Vagina (tissue), 2 donors: ENCODE measurements around the gene CPLX3.

Source experiments
- CTCF ChIP-seq, 3 experiments: fragments of 450-650 bp in 2 of 3; fragments of 200-600 bp in 1 of 3; sonication (generic) in 1 of 3; IDR thresholded peaks; one replicate each; pipeline ENCODE4 v1.5.1; 2017 to 2019; ENCODE audit warnings: antibody characterized with exemption in 3 of 3, mild to moderate bottlenecking in 2 of 3, moderate library complexity in 2 of 3
- POLR2A ChIP-seq, 2 donors: fragments of 450-650 bp; IDR thresholded peaks; one replicate each; pipeline ENCODE4 v1.6.1; 2017; ENCODE audit warnings: antibody characterized with exemption in 2 of 2, mild to moderate bottlenecking in 2 of 2, moderate library complexity in 2 of 2
- POLR2AphosphoS5 ChIP-seq, 2 donors: sonication (generic); formaldehyde crosslinking; IDR thresholded peaks; one replicate each; pipeline ENCODE4 v1.9.0; 2017; ENCODE audit warnings: antibody characterized with exemption in 2 of 2, mild to moderate bottlenecking in 2 of 2, low read depth in 1 of 2; ENCODE audit not compliant: insufficient read depth in 1 of 2

GRCh38 chr15:74828835-74829234 lies 2.4 kb downstream of the CPLX3 start:
- TF ChIP-seq POLR2A (IDR thresholded peaks at IDR 0.05) (no peak), CTCF (IDR thresholded peaks at IDR 0.05) (no peak), POLR2AphosphoS5 (IDR thresholded peaks at IDR 0.05; ENCODE audit: insufficient read depth in 1 of 2, low read depth in 1 of 2) (no peak)
